Mesenchymal stem cell (in vitro differentiated cells and primary cell): Measurements from ENCODE around the gene CCDC148.

Source experiments
- DNase-seq: peaks from one replicate; pipeline ENCODE4 v3.0.0-alpha.2; 2013
- H2AFZ ChIP-seq: one replicate; pipeline ENCODE4 v1.6.1; 2013; ENCODE audit warnings: low read depth, mild to moderate bottlenecking, control low read depth, inconsistent platforms, low read length, moderate library complexity
- H2AK5ac ChIP-seq: 2 replicates; pipeline ENCODE4 v1.6.1; 2013; ENCODE audit warnings: low read length, moderate library complexity, mild to moderate bottlenecking, inconsistent platforms; ENCODE audit not compliant: severe bottlenecking
- H2BK120ac ChIP-seq: one replicate; pipeline ENCODE4 v1.6.1; 2013; ENCODE audit warnings: low read depth, mild to moderate bottlenecking, inconsistent platforms, low read length, moderate library complexity
- H2BK12ac ChIP-seq, 2 experiments: one replicate each; pipeline ENCODE4 v1.6.1; 2013; ENCODE audit warnings: inconsistent platforms in 2 of 2, low read length in 2 of 2, mild to moderate bottlenecking in 2 of 2, moderate library complexity in 2 of 2, control low read depth in 1 of 2
- H2BK15ac ChIP-seq: one replicate; pipeline ENCODE4 v1.6.1; 2013; ENCODE audit warnings: mild to moderate bottlenecking, low read depth, inconsistent platforms; ENCODE audit not compliant: poor library complexity, severe bottlenecking
- H2BK5ac ChIP-seq: 2 replicates; pipeline ENCODE4 v1.6.1; 2013; ENCODE audit warnings: low read depth, mild to moderate bottlenecking, low read length, control low read depth, inconsistent platforms; ENCODE audit not compliant: poor library complexity, severe bottlenecking
- H3K14ac ChIP-seq, 2 experiments: one replicate each; pipeline ENCODE4 v1.6.1; 2013; ENCODE audit warnings: inconsistent platforms in 2 of 2, low read length in 2 of 2, control low read depth in 1 of 2, mild to moderate bottlenecking in 1 of 2, moderate library complexity in 1 of 2
- H3K18ac ChIP-seq, 2 experiments: one replicate each; pipeline ENCODE4 v1.6.1; 2013; ENCODE audit warnings: inconsistent platforms in 2 of 2, low read length in 2 of 2, control low read depth in 1 of 2, low read depth in 1 of 2, mild to moderate bottlenecking in 1 of 2
- H3K23ac ChIP-seq, 2 experiments: one replicate each; pipeline ENCODE4 v1.6.1; 2013; ENCODE audit warnings: inconsistent platforms in 2 of 2, low read length in 2 of 2, mild to moderate bottlenecking in 2 of 2, moderate library complexity in 2 of 2, control low read depth in 1 of 2
- H3K27ac ChIP-seq: 2 replicates; pipeline ENCODE4 v1.5.1; 2013; ENCODE audit warnings: mild to moderate bottlenecking, moderate library complexity, low read length, control low read depth, inconsistent platforms; ENCODE audit not compliant: poor library complexity, severe bottlenecking
- H3K27me3 ChIP-seq, 2 experiments: 2 replicates each; pipeline versions ENCODE4 v1.6.1 to v1.7.0; 2013; ENCODE audit warnings: low read length in 2 of 2, mild to moderate bottlenecking in 2 of 2, moderate library complexity in 2 of 2, control low read depth in 1 of 2, inconsistent platforms in 1 of 2; ENCODE audit not compliant: control insufficient read depth in 1 of 2, insufficient read depth in 1 of 2
- H3K36me3 ChIP-seq, 2 experiments: 2 replicates each; pipeline versions ENCODE4 v1.6.1 to v1.7.0; 2013; ENCODE audit warnings: low read length in 2 of 2, control low read depth in 1 of 2, inconsistent platforms in 1 of 2, low read depth in 1 of 2, mild to moderate bottlenecking in 1 of 2; ENCODE audit not compliant: insufficient read depth in 2 of 2, control insufficient read depth in 1 of 2
- H3K4ac ChIP-seq, 2 experiments: one replicate each; pipeline ENCODE4 v1.6.1; 2013; ENCODE audit warnings: inconsistent platforms in 2 of 2, low read length in 2 of 2, mild to moderate bottlenecking in 2 of 2, moderate library complexity in 2 of 2, control low read depth in 1 of 2, low read depth in 1 of 2
- H3K4me1 ChIP-seq: 2 replicates; pipeline ENCODE4 v1.6.1; 2013; ENCODE audit warnings: low read depth, low read length, control low read depth; ENCODE audit not compliant: control insufficient read depth, insufficient read depth
- H3K4me2 ChIP-seq: 2 replicates; pipeline ENCODE4 v1.6.1; 2013; ENCODE audit warnings: low read length, mild to moderate bottlenecking, inconsistent platforms; ENCODE audit not compliant: poor library complexity, severe bottlenecking
- H3K4me3 ChIP-seq, 2 experiments: 2 replicates each; pipeline versions ENCODE4 v1.5.1 to v1.7.0; 2013; ENCODE audit warnings: low read length in 2 of 2, mild to moderate bottlenecking in 2 of 2, control low read depth in 1 of 2, low read depth in 1 of 2; ENCODE audit not compliant: insufficient read depth in 1 of 2
- H3K79me1 ChIP-seq: replicated peaks from 2 replicates; pipeline ENCODE4 v1.6.1; 2013; ENCODE audit warnings: mild to moderate bottlenecking, control low read depth, low read length, inconsistent platforms; ENCODE audit not compliant: poor library complexity, severe bottlenecking
- H3K9ac ChIP-seq: 2 replicates; pipeline ENCODE4 v1.7.0; 2013; ENCODE audit warnings: mild to moderate bottlenecking, low read length, moderate library complexity
- H3K9me3 ChIP-seq: 2 replicates; pipeline ENCODE4 v1.7.0; 2013; ENCODE audit warnings: mild to moderate bottlenecking, low read length; ENCODE audit not compliant: control insufficient read depth
- H4K8ac ChIP-seq: one replicate; pipeline ENCODE4 v1.6.1; 2013; ENCODE audit warnings: inconsistent platforms, mild to moderate bottlenecking, low read length, moderate library complexity
- H4K91ac ChIP-seq: one replicate; pipeline ENCODE4 v1.6.1; 2013; ENCODE audit warnings: mild to moderate bottlenecking, low read length, inconsistent platforms
- WGBS: methylation state at CpG from one replicate; pipeline ENCODE4 v1.1.7; 2013; ENCODE audit warnings: mixed read lengths; 5-methylcytosine and 5-hydroxymethylcytosine counted together

Gene CCDC148

DNA sequence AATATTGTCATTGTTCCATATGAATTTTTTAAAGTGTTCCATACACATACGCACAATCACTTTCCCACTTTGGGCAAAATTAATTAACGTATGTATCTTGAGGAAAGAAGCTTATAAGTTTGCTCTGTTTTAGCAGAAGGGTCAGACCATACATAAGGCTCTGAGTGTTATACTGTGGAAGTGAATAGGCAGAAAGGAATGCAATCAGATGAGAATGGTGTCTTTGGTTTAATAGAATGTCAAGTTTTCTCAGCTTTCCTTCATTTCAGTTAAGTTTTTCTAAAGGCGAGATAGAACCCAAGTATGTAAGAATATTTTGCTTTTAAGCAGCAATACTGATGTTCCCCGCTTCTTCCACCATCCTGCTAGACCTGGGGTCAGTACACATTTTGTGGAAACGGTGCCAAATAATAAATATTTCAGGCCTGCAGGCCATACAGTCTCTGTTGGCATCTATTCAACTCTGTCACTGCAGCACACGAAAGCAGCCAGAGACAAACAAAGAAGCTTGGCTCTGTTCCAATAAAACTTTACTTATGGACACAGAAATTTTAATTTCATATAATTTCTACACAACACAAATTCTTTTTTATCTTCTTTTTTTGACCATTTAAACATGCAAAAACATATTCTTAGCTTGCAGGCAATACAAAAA, 254.3 kb downstream of the CCDC148 start:
- Histone ChIP-seq H3K18ac (no peak overlapping the region), H2BK5ac (no peak overlapping the region), H2AFZ (no peak overlapping the region), H3K14ac (no peak overlapping the region), H3K4me3 (no peak overlapping the region), H3K4me1 (peaks cover 4% of the 10 kb centered on the region), H3K23ac (no peak overlapping the region), H3K36me3 (no peaks in the 10 kb centered on the region), H3K4me2 (no peak overlapping the region), H3K4ac (no peak overlapping the region), H4K91ac (no peak overlapping the region), H4K8ac (no peak overlapping the region), H2BK120ac (no peak overlapping the region), H2BK12ac (no peak overlapping the region), H3K27ac (peak overlapping the region; percentile 85), H3K27me3 (no peaks in the 10 kb centered on the region), H3K79me1 (no peaks in the 10 kb centered on the region), H2BK15ac (no peak overlapping the region), H3K9me3 (no peaks in the 10 kb centered on the region), H2AK5ac (no peak overlapping the region), H3K9ac (no peak overlapping the region)
- WGBS, result 34% methylated on average over 5 of the region's 6 CpGs
- peak; percentile 61 for DNase-seq

DNA sequence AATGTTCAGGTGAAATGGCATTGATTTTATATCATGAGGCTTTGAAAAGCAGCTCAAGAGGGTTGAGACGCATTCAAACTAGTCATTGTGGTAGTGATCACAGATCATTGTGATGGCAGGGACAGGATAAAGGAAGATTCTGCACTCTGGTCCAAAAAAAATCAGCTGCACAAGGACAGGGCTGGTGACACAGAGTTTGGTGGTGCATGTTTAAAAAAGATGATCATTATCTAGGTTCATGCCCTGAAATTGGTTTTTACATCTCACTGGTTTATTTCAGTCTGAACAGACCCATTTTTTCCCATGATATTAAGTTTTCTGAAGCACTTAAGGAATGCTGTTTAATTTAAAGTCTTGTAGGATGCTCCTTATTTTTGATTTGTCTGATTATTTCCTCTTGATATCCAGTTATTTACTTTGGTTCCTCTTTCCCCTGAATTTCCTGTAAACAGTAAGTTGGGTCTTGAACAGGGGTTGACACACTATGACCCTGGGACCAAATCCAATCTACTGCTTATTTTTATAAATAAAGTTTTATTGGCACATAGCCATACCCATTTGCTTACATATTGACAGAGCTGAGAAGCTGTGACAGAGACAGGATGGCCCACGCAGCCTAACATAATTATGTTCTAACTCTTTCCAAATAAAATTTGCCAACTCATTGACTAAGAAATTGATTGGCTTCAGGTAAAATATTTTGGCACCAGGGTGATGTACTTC, 256.5 kb downstream of the CCDC148 start:
- Histone ChIP-seq H3K9ac (no peak overlapping the region), H3K9me3 (no peaks in the 10 kb centered on the region), H3K27ac (no peak overlapping the region), H3K23ac (no peak overlapping the region), H2BK120ac (no peak overlapping the region), H3K27me3 (no peaks in the 10 kb centered on the region), H2AK5ac (no peak overlapping the region), H2BK12ac (peak overlapping the region in 1 of 2 experiments; percentile 15), H4K8ac (no peak overlapping the region), H2AFZ (no peak overlapping the region), H2BK5ac (no peak overlapping the region), H3K14ac (no peak overlapping the region), H3K4ac (no peak overlapping the region), H3K36me3 (no peaks in the 10 kb centered on the region), H3K4me1 (peaks cover 4% of the 10 kb centered on the region), H2BK15ac (no peak overlapping the region), H3K18ac (no peak overlapping the region), H4K91ac (no peak overlapping the region), H3K4me3 (no peak overlapping the region), H3K4me2 (no peak overlapping the region), H3K79me1 (no peaks in the 10 kb centered on the region)
- DNase-seq, result no peak
- 92% methylated on average over 2 of the region's 2 CpGs for WGBS

DNA sequence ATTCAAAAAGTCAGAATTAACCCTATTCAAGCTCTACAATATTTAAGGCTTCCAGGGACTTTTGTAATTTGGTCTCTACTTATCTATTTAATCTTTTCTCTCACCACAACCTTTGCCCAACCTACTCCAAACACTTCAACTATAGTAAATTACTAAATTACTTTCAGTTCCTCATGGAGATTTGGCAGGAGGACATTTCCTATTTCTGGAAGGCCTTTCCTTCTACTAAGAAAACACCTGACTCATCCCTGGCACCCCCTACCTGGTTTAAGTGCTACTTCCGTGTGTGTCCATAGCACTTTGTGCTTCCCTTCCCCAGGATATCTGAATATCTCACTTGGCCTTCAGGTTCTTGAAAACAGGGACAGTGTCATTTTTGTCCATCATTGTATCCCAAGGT, 258.6 kb downstream of the CCDC148 start:
- DNase-seq, result no peak
- Histone ChIP-seq H3K9me3 (no peaks in the 10 kb centered on the region), H3K27me3 (no peaks in the 10 kb centered on the region), H2AFZ (no peak overlapping the region), H3K4ac (no peak overlapping the region), H3K36me3 (no peaks in the 10 kb centered on the region), H3K4me3 (no peak overlapping the region), H3K14ac (no peak overlapping the region), H2AK5ac (no peak overlapping the region), H3K9ac (no peak overlapping the region), H4K91ac (no peak overlapping the region), H3K27ac (no peak overlapping the region), H3K23ac (no peak overlapping the region), H2BK120ac (no peak overlapping the region), H3K79me1 (no peaks in the 10 kb centered on the region), H2BK5ac (no peak overlapping the region), H2BK12ac (no peak overlapping the region), H4K8ac (no peak overlapping the region), H3K18ac (no peak overlapping the region), H2BK15ac (no peak overlapping the region), H3K4me2 (no peak overlapping the region), H3K4me1 (peaks cover 2% of the 10 kb centered on the region)
- 93% methylated on average over 1 of the region's 1 CpG for WGBS

- H3K4me2 ChIP-seq, result no peak overlapping the region
- no peak overlapping the region for H2BK15ac ChIP-seq
- H2BK12ac ChIP-seq, result no peak overlapping the region
- no peak overlapping the region for H3K18ac ChIP-seq
- no peaks in the 10 kb centered on the region for H3K9me3 ChIP-seq
- H2AFZ ChIP-seq, result no peak overlapping the region
- H2BK120ac ChIP-seq, result no peak overlapping the region
- no peak overlapping the region for H3K4me3 ChIP-seq
- no peak overlapping the region for H2AK5ac ChIP-seq
- no peak overlapping the region for H3K4ac ChIP-seq
- H4K8ac ChIP-seq, result no peak overlapping the region
- no peak overlapping the region for H3K14ac ChIP-seq
- DNase-seq, result no peak
- no peak overlapping the region for H3K9ac ChIP-seq
- peaks cover 1% of the 10 kb centered on the region for H3K4me1 ChIP-seq
- no peak overlapping the region for H2BK5ac ChIP-seq
- H3K36me3 ChIP-seq, result no peaks in the 10 kb centered on the region
- H3K27me3 ChIP-seq, result no peaks in the 10 kb centered on the region
- WGBS, result 96% methylated on average over 2 of the region's 2 CpGs
- no peak overlapping the region for H4K91ac ChIP-seq
- no peak overlapping the region for H3K27ac ChIP-seq
- no peak overlapping the region for H3K23ac ChIP-seq
- H3K79me1 ChIP-seq, result no peaks in the 10 kb centered on the region
These were observed 262.3 kb downstream of the CCDC148 start for GRCh38 chr2:158194229-158194628.
